Measurements from ENCODE around the gene SLC10A7. TPM values are rescaled to one million over a fixed set of nuclear protein-coding genes. Genes with fewer than 3 reads are reported as not detected.

The SLC10A7 gene
- total RNA-seq, 1 experiment from 2014 or later = 3.9 TPM

DNA sequence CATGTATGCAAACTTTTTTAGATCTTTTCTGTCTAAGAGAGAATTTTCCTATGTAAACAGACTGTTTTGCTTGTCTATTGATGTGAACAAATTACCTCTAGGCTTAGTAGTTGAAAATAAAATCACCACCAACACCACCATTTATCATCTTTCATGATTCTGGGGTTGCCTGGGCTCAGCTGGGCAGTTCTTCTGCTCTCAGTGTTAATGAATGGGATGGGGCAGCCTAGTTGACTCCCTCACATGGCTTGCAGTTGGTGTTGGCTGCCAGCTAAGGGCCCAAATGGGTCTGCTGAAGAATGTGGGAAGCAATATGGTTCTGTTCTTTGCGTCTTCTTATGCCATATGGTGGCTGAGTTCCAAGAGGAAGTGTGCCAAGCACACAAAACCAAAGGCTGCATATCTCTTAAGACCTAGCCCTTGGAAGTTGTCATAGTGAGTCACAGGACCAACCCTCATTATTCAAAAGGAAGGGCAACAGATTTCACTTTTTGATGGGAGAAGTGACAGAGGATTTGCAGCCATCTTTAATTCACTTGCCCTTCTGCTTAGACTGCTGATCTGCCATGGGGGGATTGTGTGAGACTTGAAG is 289.5 kb downstream of the SLC10A7 start:
- H3K9me3 Mint-ChIP-seq = no peaks in the 10 kb centered on the region
- H4K8ac ChIP-seq (replicated peaks; ENCODE audit: insufficient read length, low read depth, low read length) = no peak overlapping the region
- no peak overlapping the region for H3K27ac ChIP-seq (ENCODE audit: insufficient read length, low read depth, low read length)
- no peak overlapping the region for H3K14ac ChIP-seq (ENCODE audit: insufficient read depth, low read length)
- H3K4ac ChIP-seq (ENCODE audit: low read depth, low read length) = no peak overlapping the region
- H3K27me3 Mint-ChIP-seq (ENCODE audit: low read depth) = no peaks in the 10 kb centered on the region; the same call in 1 of the 2 replicates
- no peak overlapping the region; a peak in 1 of 7 replicates for H3K27ac Mint-ChIP-seq
- H2BK12ac ChIP-seq (ENCODE audit: insufficient read length, low read depth, low read length) = no peak overlapping the region
- H4K5ac ChIP-seq (ENCODE audit: insufficient read length, low read depth, low read length) = no peak overlapping the region
- no peak overlapping the region for H2AK5ac ChIP-seq (ENCODE audit: insufficient read length, low read length)
- H3K4me1 Mint-ChIP-seq = peaks cover 2 to 3% of the 10 kb centered on the region in 2 experiments
- H3K79me1 ChIP-seq (ENCODE audit: insufficient read depth, low read depth, low read length, poor library complexity, severe bottlenecking) = no peaks in the 10 kb centered on the region
- H2BK120ac ChIP-seq (ENCODE audit: low read depth, low read length, poor library complexity, severe bottlenecking) = no peak overlapping the region
- H3K36me3 Mint-ChIP-seq (ENCODE audit: insufficient read depth in 1 of 3, low read depth in 3 of 3) = no peaks in the 10 kb centered on the region; a peak in 1 of 7 replicates
- no peak overlapping the region for H3K9ac ChIP-seq (ENCODE audit: extremely low read depth, insufficient read length, low read length)
- H3K9me3 ChIP-seq (ENCODE audit: control insufficient read depth, low read depth, low read length) = no peaks in the 10 kb centered on the region
- no peaks in the 10 kb centered on the region for H3K23me2 ChIP-seq (ENCODE audit: insufficient read length, low read depth, low read length, poor library complexity, severe bottlenecking)
- no peak overlapping the region for H3K18ac ChIP-seq (ENCODE audit: insufficient read length, low read depth, low read length)
- H4K91ac ChIP-seq (ENCODE audit: insufficient read length, low read depth, low read length) = no peak overlapping the region
- H3K4me3 Mint-ChIP-seq = no peak overlapping the region
- H2BK5ac ChIP-seq (ENCODE audit: insufficient read length, low read length) = no peak overlapping the region
- no peaks in the 10 kb centered on the region for H4K20me1 ChIP-seq (ENCODE audit: control insufficient read depth, insufficient read depth, insufficient read length)
- DNase-seq = no peak
- no peaks in the 10 kb centered on the region; the same call in 1 of the 2 replicates for H3K4me1 ChIP-seq (ENCODE audit: insufficient read depth, low read length)
- no peak for TF ChIP-seq CTCF (conservative IDR thresholded peaks at IDR 0.05)
- H3K79me2 ChIP-seq (ENCODE audit: insufficient read depth, low read length) = no peaks in the 10 kb centered on the region
- H2AFZ ChIP-seq (ENCODE audit: low read length) = no peak overlapping the region
- H2BK15ac ChIP-seq (ENCODE audit: low read depth, low read length) = no peak overlapping the region
- no peak overlapping the region for H3K23ac ChIP-seq (ENCODE audit: insufficient read length, low read depth, low read length)
- no CpG with 5 or more reads among the region's 1 CpG for WGBS (ENCODE audit: extremely low coverage, insufficient read length, low lambda C conversion rate)
- H3K4me2 ChIP-seq (ENCODE audit: insufficient read depth, insufficient read length, low read length) = no peak overlapping the region
- no peak overlapping the region for H2BK20ac ChIP-seq (ENCODE audit: low read depth, low read length, poor library complexity, severe bottlenecking)
- H3K27me3 ChIP-seq (ENCODE audit: insufficient read depth, low read length) = no peaks in the 10 kb centered on the region
- H3T11ph ChIP-seq (ENCODE audit: low read length) = no peak overlapping the region
- no peak overlapping the region for H3K56ac ChIP-seq (ENCODE audit: insufficient read length, low read depth, low read length)
